Tibial artery (tissue), 4 donors: ENCODE results near the gene RFXAP.

Experiments
- DNase-seq, 2 donors: peaks; one replicate each; pipeline ENCODE4 v3.0.0-alpha.2; 2019
- H3K27ac ChIP-seq, 2 donors: fragments of 200-600 bp; sonication (generic) in 1 of 2; 1 replicate in 1 of 2; 2 replicates in 1 of 2; pipeline ENCODE4 v1.5.1; 2018 to 2019; ENCODE audit warnings: mild to moderate bottlenecking in 1 of 2
- H3K27me3 ChIP-seq, 2 donors: fragments of 200-600 bp; sonication (generic) in 1 of 2; one replicate each; pipeline versions ENCODE4 v1.5.1 to v1.6.0; 2016 to 2019
- H3K36me3 ChIP-seq, 3 donors: fragments of 200-600 bp; sonication (generic) in 2 of 3; one replicate each; pipeline ENCODE4 v1.5.1; 2016 to 2019; ENCODE audit warnings: mild to moderate bottlenecking in 2 of 3
- H3K4me1 ChIP-seq, 4 donors: fragments of 200-600 bp; sonication (generic) in 2 of 4; 1 replicate in 3 of 4; 2 replicates in 1 of 4; pipeline ENCODE4 v1.5.1; 2016 to 2019
- H3K4me3 ChIP-seq, 2 donors: fragments of 200-600 bp; sonication (generic) in 1 of 2; 1 replicate in 1 of 2; 2 replicates in 1 of 2; pipeline ENCODE4 v1.5.1; 2018 to 2019; ENCODE audit warnings: mild to moderate bottlenecking in 2 of 2
- H3K9me3 ChIP-seq, 3 donors: fragments of 200-600 bp; sonication (generic) in 1 of 3; one replicate each; pipeline ENCODE4 v1.5.1; 2016 to 2019
- CTCF ChIP-seq, 2 experiments: fragments of 200-600 bp in 1 of 2; fragments of 450-650 bp in 1 of 2; IDR thresholded peaks; one replicate each; pipeline ENCODE4 v1.5.1; 2017 to 2019; ENCODE audit warnings: antibody characterized with exemption in 2 of 2, mild to moderate bottlenecking in 1 of 2, moderate library complexity in 1 of 2
- intact Hi-C: fragments of 100-400 bp; cut with DNase I; formaldehyde crosslinking; loops from one replicate; pipeline ENCODE4 v1.15.0; 2023; ENCODE audit warnings: low total_unique reads

RFXAP gene

DNA sequence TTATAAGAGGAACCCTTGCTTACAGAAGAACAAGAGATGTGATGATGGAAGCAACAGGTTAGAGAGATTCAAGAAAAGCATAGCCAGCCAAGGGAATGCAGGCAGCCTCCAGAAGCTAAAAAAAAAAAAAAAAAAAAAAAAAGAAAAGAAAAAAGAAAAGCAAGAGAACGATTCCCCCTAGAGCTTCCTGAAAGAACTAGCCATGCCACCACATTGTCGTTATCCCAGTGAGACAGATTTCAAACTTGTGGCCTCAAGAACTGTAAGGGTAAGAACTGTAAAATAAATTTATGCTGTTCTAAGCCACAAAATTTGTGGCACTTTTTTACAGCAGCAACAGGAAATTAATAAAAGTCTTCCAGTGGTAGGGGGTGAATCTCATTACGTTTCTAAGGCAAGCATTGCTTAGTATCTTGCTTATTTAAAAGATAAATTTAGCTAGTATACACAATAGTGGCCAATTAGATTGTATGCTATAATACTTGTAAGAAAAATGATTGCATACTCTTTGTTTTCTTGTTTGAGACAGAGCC lies 21.8 kb downstream of the RFXAP start:
- no peak for DNase-seq
- intact Hi-C loops = no loop called here
- no peak for TF ChIP-seq CTCF (IDR thresholded peaks at IDR 0.05)

DNA sequence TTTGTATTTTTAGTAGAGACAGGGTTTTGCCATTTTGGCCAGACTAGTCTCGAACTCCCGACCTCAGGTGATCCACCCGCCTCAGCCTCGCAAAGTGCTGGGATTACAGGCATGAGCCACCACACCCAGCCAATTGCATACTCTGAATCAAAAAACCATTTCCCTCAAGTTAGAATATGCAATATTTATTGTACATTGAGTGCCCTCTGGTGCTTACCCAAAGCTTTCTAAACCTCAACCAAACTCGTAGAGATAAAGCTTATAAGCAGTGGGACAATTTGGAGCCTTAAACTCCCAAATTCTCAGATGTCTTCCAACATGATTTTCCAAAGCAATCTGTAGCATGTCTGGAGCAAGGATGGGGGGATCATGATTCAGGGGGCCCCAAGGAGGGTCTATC lies 22.4 kb downstream of the RFXAP start:
- peaks cover 0 to 11% (median 4%) of the 10 kb centered on the region in 3 donors for H3K36me3 ChIP-seq
- H3K4me1 ChIP-seq = no peaks in the 10 kb centered on the region
- H3K4me3 ChIP-seq = no peak overlapping the region
- H3K9me3 ChIP-seq = no peaks in the 10 kb centered on the region
- intact Hi-C loops = no loop called here
- TF ChIP-seq CTCF (IDR thresholded peaks at IDR 0.05) = no peak
- no peaks in the 10 kb centered on the region for H3K27me3 ChIP-seq
- no peak for DNase-seq
- H3K27ac ChIP-seq = no peak overlapping the region

More for the DNA sequence above, 21.8 kb downstream of the RFXAP start:
- no peaks in the 10 kb centered on the region for H3K27me3 ChIP-seq
- H3K27ac ChIP-seq = no peak overlapping the region
- H3K4me3 ChIP-seq = no peak overlapping the region
- H3K9me3 ChIP-seq = no peaks in the 10 kb centered on the region
- H3K36me3 ChIP-seq = peaks cover 0 to 8% (median 4%) of the 10 kb centered on the region in 3 donors
- H3K4me1 ChIP-seq = no peaks in the 10 kb centered on the region

DNA sequence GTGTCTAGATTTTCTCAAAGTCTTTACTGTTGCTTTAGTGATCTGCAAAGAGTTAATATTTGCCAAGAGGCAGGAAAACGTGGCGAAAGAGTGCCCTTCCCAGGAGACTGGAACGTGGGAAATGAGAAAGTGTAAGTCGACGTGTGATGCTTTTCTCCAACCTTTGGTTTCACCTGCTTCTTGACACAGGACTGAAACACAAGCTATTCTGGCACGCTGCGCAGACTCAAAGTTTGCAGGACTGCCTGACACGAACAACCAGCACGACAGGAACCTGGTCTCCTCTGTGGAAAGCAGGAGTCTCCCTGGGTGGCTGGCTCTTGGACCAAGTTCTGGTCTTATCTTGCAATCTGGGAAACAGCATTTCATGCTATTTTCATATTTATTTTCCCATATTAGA lies 28.6 kb downstream of the RFXAP start:
- H3K27ac ChIP-seq = no peak overlapping the region
- no peaks in the 10 kb centered on the region for H3K27me3 ChIP-seq
- H3K9me3 ChIP-seq = no peaks in the 10 kb centered on the region
- TF ChIP-seq CTCF (IDR thresholded peaks at IDR 0.05) = no peak
- peaks cover 4 to 37% (median 14%) of the 10 kb centered on the region in 3 donors for H3K36me3 ChIP-seq
- H3K4me3 ChIP-seq = no peak overlapping the region
- intact Hi-C loops = no loop called here
- no peak for DNase-seq
- peaks cover 0 to 3% (median 0%) of the 10 kb centered on the region in 4 donors for H3K4me1 ChIP-seq

- no peak for DNase-seq
- no peak overlapping the region for H3K27ac ChIP-seq
Observed at GRCh38 chr13:36848199-36848982, 29.4 kb downstream of the RFXAP start.

GRCh38 chr13:36850790-36851438 lies 31.9 kb downstream of the RFXAP start:
- no peak for TF ChIP-seq CTCF (IDR thresholded peaks at IDR 0.05)
- no peak for DNase-seq
- intact Hi-C loops = no loop called here
- H3K36me3 ChIP-seq = peaks cover 14 to 41% (median 25%) of the 10 kb centered on the region in 3 donors
- no peak overlapping the region for H3K27ac ChIP-seq
- peaks cover 0 to 3% (median 0%) of the 10 kb centered on the region in 4 donors for H3K4me1 ChIP-seq
- no peak overlapping the region for H3K4me3 ChIP-seq
- no peaks in the 10 kb centered on the region for H3K27me3 ChIP-seq
- H3K9me3 ChIP-seq = no peaks in the 10 kb centered on the region

More at GRCh38 chr13:36848199-36848982, 29.4 kb downstream of the RFXAP start:
- peaks cover 12 to 45% (median 22%) of the 10 kb centered on the region in 3 donors for H3K36me3 ChIP-seq
- H3K27me3 ChIP-seq = no peaks in the 10 kb centered on the region
- intact Hi-C loops = no loop called here
- peaks cover 0 to 3% (median 0%) of the 10 kb centered on the region in 4 donors for H3K4me1 ChIP-seq
- H3K4me3 ChIP-seq = no peak overlapping the region
- H3K9me3 ChIP-seq = no peaks in the 10 kb centered on the region
- peak in 1 of 2 experiments; percentile 13 for TF ChIP-seq CTCF (IDR thresholded peaks at IDR 0.05)
